Tibial nerve (tissue), 4 donors: ENCODE measurements around the gene KCNH3. TPM values are rescaled to one million over a fixed set of nuclear protein-coding genes. Genes with fewer than 3 reads are reported as not detected.

Experiments
- DNase-seq, 2 donors: peaks; one replicate each; pipeline ENCODE4 v3.0.0-alpha.2; 2019; ENCODE audit warnings: low spot score in 2 of 2
- H3K27ac ChIP-seq, 4 donors: fragments of 200-600 bp; sonication (generic) in 3 of 4; one replicate each; pipeline ENCODE4 v1.5.1; 2017 to 2019; ENCODE audit warnings: mild to moderate bottlenecking in 1 of 4
- H3K27me3 ChIP-seq, 2 donors: fragments of 200-600 bp; sonication (generic) in 1 of 2; one replicate each; pipeline versions ENCODE4 v1.5.1 to v1.6.0; 2017 to 2019
- H3K36me3 ChIP-seq, 3 donors: fragments of 200-600 bp; sonication (generic); one replicate each; pipeline ENCODE4 v1.5.1; 2018 to 2019
- H3K4me1 ChIP-seq, 4 donors: fragments of 200-600 bp; sonication (generic) in 3 of 4; one replicate each; pipeline ENCODE4 v1.5.1; 2017 to 2019
- H3K4me3 ChIP-seq, 4 donors: fragments of 200-600 bp; sonication (generic) in 3 of 4; one replicate each; pipeline ENCODE4 v1.5.1; 2017 to 2019; ENCODE audit warnings: mild to moderate bottlenecking in 1 of 4, moderate library complexity in 1 of 4
- H3K9me3 ChIP-seq, 4 donors: fragments of 200-600 bp; sonication (generic) in 3 of 4; one replicate each; pipeline ENCODE4 v1.5.1; 2017 to 2019
- CTCF ChIP-seq, 5 experiments: fragments of 200-600 bp in 3 of 5; fragments of 450-650 bp in 2 of 5; sonication (generic) in 3 of 5; IDR thresholded peaks; one replicate each; pipeline ENCODE4 v1.5.1; 2016 to 2019; ENCODE audit warnings: antibody characterized with exemption in 5 of 5, mild to moderate bottlenecking in 3 of 5, moderate library complexity in 2 of 5
- EP300 ChIP-seq, 2 donors: sonication (generic); formaldehyde crosslinking; IDR thresholded peaks; one replicate each; pipeline ENCODE4 v1.6.1; 2017; ENCODE audit warnings: antibody characterized with exemption in 2 of 2, mild to moderate bottlenecking in 1 of 2
- POLR2A ChIP-seq, 2 donors: fragments of 450-650 bp; IDR thresholded peaks; one replicate each; pipeline ENCODE4 v1.6.1; 2017; ENCODE audit warnings: antibody characterized with exemption in 2 of 2, mild to moderate bottlenecking in 2 of 2, moderate library complexity in 2 of 2
- WGBS, 2 donors: methylation state at CpG; one replicate each; pipeline ENCODE4 v1.1.5; 2018; 5-methylcytosine and 5-hydroxymethylcytosine counted together
- total RNA-seq, 4 donors: library from RNA; depleted of rRNA; stranded (reverse); fragments of >200 nt; gene quantifications; one replicate each; pipeline ENCODE4 v1.1.0, GENCODE V29; 2016

Gene KCNH3
- under 1 TPM in 2 of 4 donors, not detected in 2; 0.21 to 0.30 TPM for total RNA-seq

- DNase-seq, result peak; percentile 48 to 60
- Histone ChIP-seq H3K9me3 (no peaks in the 10 kb centered on the region), H3K4me3 (peak within 1 kb of the TSS; percentile 21 to 56 (median 48)), H3K36me3 (no peaks in the 10 kb centered on the region), H3K27ac (no peak within 1 kb of the TSS), H3K27me3 (peaks cover 2 to 57% of the 10 kb centered on the region in 2 donors), H3K4me1 (peaks cover 0 to 30% (median 13%) of the 10 kb centered on the region in 4 donors)
- WGBS, 2 donors, result 1% methylated on average over 29 to 38 of the region's 107 CpGs
- TF ChIP-seq EP300 (IDR thresholded peaks at IDR 0.05) (no peak), CTCF (IDR thresholded peaks at IDR 0.05) (no peak), POLR2A (IDR thresholded peaks at IDR 0.05) (no peak)
Measured at GRCh38 chr12:49538510-49539403, at the start of gene KCNH3. Gene KCNH3 (plus strand): TSS chr12:49539030. CDS start chr12:49539417, 387 bp downstream.

- H3K27me3 ChIP-seq, result no peaks in the 10 kb centered on the region
- no peaks in the 10 kb centered on the region for H3K9me3 ChIP-seq
- TF ChIP-seq EP300 (IDR thresholded peaks at IDR 0.05) (no peak), CTCF (IDR thresholded peaks at IDR 0.05) (no peak), POLR2A (IDR thresholded peaks at IDR 0.05) (no peak)
- no peak overlapping the region for H3K27ac ChIP-seq
- H3K36me3 ChIP-seq, result peaks cover 0 to 19% (median 0%) of the 10 kb centered on the region in 3 donors
- no peak overlapping the region for H3K4me3 ChIP-seq
- WGBS, 2 donors, result 81 to 91% methylated on average over 3 of the region's 3 CpGs
- no peaks in the 10 kb centered on the region for H3K4me1 ChIP-seq
- no peak for DNase-seq
Measured at GRCh38 chr12:49489154-49489553, 49.7 kb upstream of the KCNH3 start.

GRCh38 chr12:49489720-49490119 lies 49.1 kb upstream of the KCNH3 start:
- Histone ChIP-seq H3K27me3 (no peaks in the 10 kb centered on the region), H3K36me3 (peaks cover 0 to 16% (median 0%) of the 10 kb centered on the region in 3 donors), H3K27ac (no peak overlapping the region), H3K4me1 (no peaks in the 10 kb centered on the region), H3K4me3 (no peak overlapping the region), H3K9me3 (no peaks in the 10 kb centered on the region)
- WGBS, 2 donors, result 53 to 54% methylated on average over 4 of the region's 4 CpGs
- DNase-seq, result no peak
- TF ChIP-seq CTCF (IDR thresholded peaks at IDR 0.05) (no peak), POLR2A (IDR thresholded peaks at IDR 0.05) (no peak), EP300 (IDR thresholded peaks at IDR 0.05) (no peak)

- no peaks in the 10 kb centered on the region for H3K27me3 ChIP-seq
- H3K9me3 ChIP-seq, result no peaks in the 10 kb centered on the region
- peaks cover 0 to 11% (median 0%) of the 10 kb centered on the region in 3 donors for H3K36me3 ChIP-seq
- no peak for DNase-seq
- WGBS, 2 donors, result 90 to 100% methylated on average over 1 of the region's 1 CpG
- no peak overlapping the region for H3K4me3 ChIP-seq
- no peak overlapping the region for H3K27ac ChIP-seq
- no peak for TF ChIP-seq EP300 (IDR thresholded peaks at IDR 0.05)
- no peak for TF ChIP-seq POLR2A (IDR thresholded peaks at IDR 0.05)
- H3K4me1 ChIP-seq, result no peaks in the 10 kb centered on the region
Measured at GRCh38 chr12:49491823-49492222, 47.0 kb upstream of the KCNH3 start.

GRCh38 chr12:49493900-49494299 lies 44.9 kb upstream of the KCNH3 start:
- DNase-seq, result no peak
- H3K4me1 ChIP-seq, result no peaks in the 10 kb centered on the region
- H3K9me3 ChIP-seq, result no peaks in the 10 kb centered on the region
- peaks cover 0 to 11% (median 0%) of the 10 kb centered on the region in 3 donors for H3K36me3 ChIP-seq
- TF ChIP-seq POLR2A (IDR thresholded peaks at IDR 0.05) (no peak), EP300 (IDR thresholded peaks at IDR 0.05) (no peak), CTCF (IDR thresholded peaks at IDR 0.05) (no peak)
- 93 to 94% methylated on average over 2 of the region's 2 CpGs for WGBS, 2 donors
- no peaks in the 10 kb centered on the region for H3K27me3 ChIP-seq
- no peak overlapping the region for H3K4me3 ChIP-seq
- no peak overlapping the region for H3K27ac ChIP-seq
